GM18868 (cell line): ENCODE data around the gene COL5A1.

Experiments
- ATAC-seq: cut with Tn5 transposase; IDR thresholded peaks from one replicate; pipeline ENCODE4 v1.9.1; 2021; ENCODE audit warnings: mild to moderate bottlenecking, moderate library complexity; ENCODE audit not compliant: unreplicated experiment

The COL5A1 gene

DNA sequence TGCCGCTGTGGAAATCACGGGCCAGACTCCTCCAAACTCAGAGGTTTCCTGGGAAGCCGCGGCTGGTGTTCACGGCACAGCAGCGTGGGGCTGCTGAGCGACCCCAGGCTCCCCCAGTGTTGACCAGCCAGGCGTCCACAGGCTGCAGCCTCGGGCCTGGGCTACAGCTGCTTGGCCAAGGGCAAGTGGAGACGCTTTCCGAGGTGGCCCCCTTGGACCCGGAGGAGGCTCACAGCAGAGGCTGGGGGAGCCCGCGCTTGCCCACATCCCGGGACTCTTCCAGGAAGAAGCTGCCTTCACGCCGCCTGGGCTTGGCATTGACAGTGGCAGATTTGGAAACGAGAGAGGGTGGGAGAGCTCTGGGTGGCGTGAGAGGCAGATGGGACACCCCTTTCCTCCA, 186.0 kb downstream of the COL5A1 start:
- no peak for ATAC-seq

DNA sequence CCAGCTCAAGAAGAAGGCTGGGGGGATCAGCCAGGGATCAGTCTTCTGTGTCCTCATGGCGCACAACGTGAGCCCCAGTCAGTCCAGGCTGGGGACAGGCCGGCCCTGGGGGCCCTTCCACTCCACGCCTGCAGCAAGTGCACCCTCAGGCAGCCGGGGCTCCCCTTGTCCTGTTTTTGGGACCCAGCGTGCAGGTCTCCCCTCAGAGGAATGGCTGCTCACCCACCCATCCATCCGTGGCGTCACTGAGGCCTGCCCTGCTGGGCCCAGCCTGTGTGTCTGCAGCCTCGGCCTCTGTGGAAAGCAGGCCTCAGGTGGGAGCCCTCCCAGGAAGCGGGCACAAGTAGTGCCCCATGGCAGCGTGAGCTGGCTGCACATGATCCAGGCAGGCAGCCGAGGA, 186.4 kb downstream of the COL5A1 start:
- no peak for ATAC-seq

DNA sequence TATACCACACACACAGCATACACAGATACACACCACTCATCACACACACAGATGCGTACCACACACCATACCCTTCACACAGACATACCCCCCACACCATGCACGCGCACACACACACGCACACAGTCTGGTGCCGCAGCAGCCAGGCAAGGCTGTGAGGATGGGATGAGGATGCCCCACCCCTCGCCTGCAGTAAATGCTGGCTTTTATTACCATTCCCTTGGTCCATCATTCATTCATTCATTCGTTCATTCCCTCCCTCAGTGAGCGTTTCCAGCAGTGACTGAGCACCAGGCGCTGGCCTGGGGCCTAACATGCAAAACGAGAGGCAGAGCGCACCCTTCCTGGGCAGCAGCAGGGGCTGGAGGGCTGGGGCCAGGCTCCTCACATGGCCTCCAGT, 187.3 kb downstream of the COL5A1 start:
- no peak for ATAC-seq

- no peak for ATAC-seq
Observed at GRCh38 chr9:134829356-134829937, 187.8 kb downstream of the COL5A1 start.

GRCh38 chr9:134830126-134830525, 188.5 kb downstream of the COL5A1 start:
- ATAC-seq: no peak

- no peak for ATAC-seq
Observed at GRCh38 chr9:134830926-134831720, 189.5 kb downstream of the COL5A1 start.

GRCh38 chr9:134832471-134832870, 190.9 kb downstream of the COL5A1 start:
- no peak for ATAC-seq

- no peak for ATAC-seq
Observed at GRCh38 chr9:134833294-134833880, 191.8 kb downstream of the COL5A1 start.

DNA sequence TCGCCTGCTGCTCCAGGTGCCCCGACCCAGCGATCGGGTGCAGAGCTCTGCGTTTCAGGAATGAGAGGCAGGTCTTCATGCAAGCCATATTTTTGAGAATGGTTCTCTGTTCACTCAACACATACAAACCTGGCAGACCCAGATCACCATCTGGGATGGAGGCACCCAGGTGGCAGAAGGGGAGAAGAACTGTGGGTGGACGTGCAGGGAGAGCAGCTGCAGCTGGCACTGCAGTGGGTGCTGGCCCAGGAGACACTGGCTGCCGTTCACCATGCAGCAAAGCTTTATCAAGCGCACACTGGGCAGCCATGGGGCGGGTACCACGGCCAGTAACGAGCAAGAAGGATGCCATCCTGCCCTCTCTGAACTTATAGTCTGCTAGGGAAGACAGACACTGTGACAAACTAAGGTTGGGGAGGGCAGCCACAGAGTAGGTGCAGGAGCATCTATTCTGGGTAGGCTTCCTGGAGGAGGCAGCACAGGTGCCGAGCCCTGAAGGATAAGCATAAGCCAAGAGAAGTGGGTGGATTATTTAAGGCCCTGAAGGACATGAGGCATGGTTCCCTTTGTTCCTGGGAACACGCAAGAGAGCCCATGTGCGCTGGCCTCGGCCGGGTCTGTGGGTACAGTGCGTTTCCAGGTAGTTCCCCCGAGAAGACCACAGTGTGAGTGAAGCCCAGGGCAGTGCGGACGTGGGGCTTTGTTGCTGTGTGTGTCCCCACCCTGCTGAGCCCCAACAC, 192.8 kb downstream of the COL5A1 start:
- ATAC-seq: no peak

DNA sequence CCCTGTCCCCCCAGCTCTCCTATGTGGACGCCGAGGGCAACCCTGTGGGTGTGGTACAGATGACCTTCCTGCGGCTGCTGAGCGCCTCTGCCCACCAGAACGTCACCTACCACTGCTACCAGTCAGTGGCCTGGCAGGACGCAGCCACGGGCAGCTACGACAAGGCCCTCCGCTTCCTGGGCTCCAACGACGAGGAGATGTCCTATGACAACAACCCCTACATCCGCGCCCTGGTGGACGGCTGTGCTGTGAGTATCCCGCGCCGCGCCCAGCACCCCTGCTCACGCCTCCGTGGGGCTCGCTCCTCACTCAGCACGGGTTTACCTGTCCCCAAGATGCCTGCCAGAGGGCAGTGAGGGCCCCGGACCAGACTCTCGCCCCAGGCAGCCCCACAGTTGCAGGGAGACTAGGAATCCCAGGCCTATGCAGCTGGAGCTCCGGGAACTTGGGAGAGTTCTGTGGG, 193.4 kb downstream of the COL5A1 start:
- ATAC-seq: no peak

GRCh38 chr9:134835448-134835847, 193.8 kb downstream of the COL5A1 start:
- ATAC-seq: no peak

DNA sequence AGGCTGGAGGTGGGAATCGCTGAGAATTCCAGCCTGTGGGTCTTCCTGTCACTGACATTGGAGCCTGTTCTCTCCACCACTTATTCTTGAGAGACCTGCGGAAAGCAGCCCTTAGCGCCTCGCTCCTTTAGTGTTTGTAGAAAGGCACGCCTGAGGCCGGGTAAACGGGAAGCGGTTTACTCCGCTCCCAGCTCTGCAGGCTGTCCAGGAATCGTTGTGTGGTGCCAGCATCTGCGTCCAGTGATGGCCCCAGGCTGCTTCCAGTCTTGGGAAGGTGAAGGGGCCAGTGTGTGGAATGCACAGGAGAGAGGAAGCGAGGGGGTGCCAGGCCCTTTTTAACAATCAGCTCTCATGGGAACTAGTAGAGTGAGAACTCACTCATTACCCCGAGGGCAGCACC, 194.4 kb downstream of the COL5A1 start:
- ATAC-seq: no peak

GRCh38 chr9:134836406-134836970, 194.9 kb downstream of the COL5A1 start:
- no peak for ATAC-seq

DNA sequence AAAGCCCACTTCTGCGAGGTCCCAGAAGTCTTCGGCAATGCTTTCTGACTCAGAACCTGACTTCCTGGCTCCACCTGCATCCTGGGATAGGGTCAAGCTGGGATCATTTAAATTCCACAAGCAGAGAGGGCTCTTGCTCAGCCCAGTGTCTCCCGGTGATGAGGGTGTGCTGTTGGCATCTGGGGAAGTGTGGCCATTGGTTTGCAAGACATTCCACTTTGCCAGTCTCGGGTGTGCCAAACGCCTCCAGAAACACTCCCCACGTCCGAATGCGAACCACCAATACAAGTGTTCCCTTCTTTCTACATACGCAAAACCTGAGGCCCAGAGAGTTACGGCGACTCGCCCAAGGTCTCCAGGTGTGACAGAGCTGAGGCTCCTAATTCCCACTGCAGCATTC, 195.9 kb downstream of the COL5A1 start:
- no peak for ATAC-seq

GRCh38 chr9:134838651-134839454, 197.2 kb downstream of the COL5A1 start:
- ATAC-seq: no peak

DNA sequence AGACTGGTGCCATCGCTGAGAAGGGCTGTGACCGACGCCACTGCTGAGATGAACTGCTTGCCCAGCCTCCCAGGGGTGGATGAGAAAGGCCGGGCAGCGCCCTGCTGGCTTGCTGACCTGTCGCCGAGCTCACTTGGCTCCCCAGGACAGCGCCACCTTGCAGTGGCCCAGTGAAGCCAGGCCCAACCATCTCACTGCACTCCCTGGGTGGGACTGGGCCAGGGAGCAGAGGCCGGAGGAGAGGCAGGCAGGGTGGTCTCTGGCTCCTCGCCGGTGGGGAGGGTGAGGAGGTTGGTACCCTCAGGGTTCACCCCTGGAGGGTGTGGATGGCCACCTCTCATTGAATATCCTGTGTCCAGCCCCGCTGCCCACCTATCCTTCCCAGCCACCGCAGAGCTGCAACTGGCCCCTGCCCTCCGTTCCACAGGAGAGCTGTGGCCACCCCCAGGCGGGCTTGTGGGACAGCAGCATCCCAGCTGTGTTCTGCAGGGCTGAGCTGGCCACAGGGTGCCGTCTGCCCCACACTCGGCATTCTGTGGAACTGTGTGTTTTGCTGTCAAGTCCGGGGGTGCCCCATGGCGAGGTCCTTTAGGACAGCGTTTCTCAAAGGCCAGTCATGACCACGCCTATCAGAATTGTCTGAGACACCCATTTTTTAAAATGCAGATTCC, 198.0 kb downstream of the COL5A1 start:
- no peak for ATAC-seq

DNA sequence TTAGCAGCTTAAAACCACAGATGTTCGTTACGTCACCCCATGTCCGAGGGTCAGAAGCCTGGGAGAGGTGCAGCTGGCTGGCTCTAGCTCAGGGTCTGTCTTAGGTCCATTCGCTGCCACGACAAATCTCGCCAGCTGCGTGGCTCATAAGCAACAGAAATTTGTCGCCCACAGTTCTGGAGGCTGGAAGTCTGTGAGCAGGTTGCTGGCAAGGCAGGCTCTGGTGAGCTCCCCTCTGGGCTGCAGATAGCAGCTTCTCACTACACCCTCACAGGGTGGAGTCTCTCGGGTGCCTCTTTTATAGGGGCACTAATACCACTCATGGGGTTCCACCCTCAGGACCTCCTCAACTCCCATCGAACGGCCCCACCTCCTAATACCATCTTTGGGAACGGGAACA, 198.9 kb downstream of the COL5A1 start:
- no peak for ATAC-seq

GRCh38 chr9:134841180-134841904, 199.7 kb downstream of the COL5A1 start:
- no peak for ATAC-seq

- ATAC-seq: no peak
Observed at GRCh38 chr9:134842321-134842720, 200.7 kb downstream of the COL5A1 start.
